ENCODE measurements around the gene NR3C2.

Gene NR3C2

GRCh38 chr4:148263802-148264201, 178.4 kb downstream of the NR3C2 start:
- DNase-seq = no peak

- no peak for DNase-seq
Observed at GRCh38 chr4:148263127-148263526, 179.1 kb downstream of the NR3C2 start.

- no peak for DNase-seq
Observed at GRCh38 chr4:148261848-148262247, 180.4 kb downstream of the NR3C2 start.

GRCh38 chr4:148259841-148260240, 182.4 kb downstream of the NR3C2 start:
- no peak for DNase-seq

GRCh38 chr4:148258535-148258934, 183.7 kb downstream of the NR3C2 start:
- peak in 3 of 56 donors; percentile 2 to 6 (median 3) for DNase-seq

- DNase-seq = no peak
Observed at GRCh38 chr4:148255344-148255720, 186.9 kb downstream of the NR3C2 start.

GRCh38 chr4:148254621-148255343, 187.4 kb downstream of the NR3C2 start:
- no peak for DNase-seq

- DNase-seq = no peak
Observed at GRCh38 chr4:148253768-148254167, 188.4 kb downstream of the NR3C2 start.

GRCh38 chr4:148248824-148249223, 193.4 kb downstream of the NR3C2 start:
- DNase-seq = no peak

- no peak for DNase-seq
Observed at GRCh38 chr4:148245015-148245414, 197.2 kb downstream of the NR3C2 start.

GRCh38 chr4:148243837-148244236, 198.4 kb downstream of the NR3C2 start:
- no peak for DNase-seq

GRCh38 chr4:148240241-148240640, 202.0 kb downstream of the NR3C2 start:
- no peak for DNase-seq

- DNase-seq = no peak
Observed at GRCh38 chr4:148239494-148239985, 202.7 kb downstream of the NR3C2 start.

GRCh38 chr4:148238811-148239493, 203.3 kb downstream of the NR3C2 start:
- DNase-seq = no peak

GRCh38 chr4:148238086-148238485, 204.1 kb downstream of the NR3C2 start:
- DNase-seq = no peak

GRCh38 chr4:148235809-148236208, 206.4 kb downstream of the NR3C2 start:
- DNase-seq = peak in 3 of 56 donors; percentile 1 to 11 (median 2)

- DNase-seq = no peak
Observed at GRCh38 chr4:148229798-148230197, 212.4 kb downstream of the NR3C2 start.

GRCh38 chr4:148229028-148229427, 213.2 kb downstream of the NR3C2 start:
- no peak for DNase-seq

- no peak for DNase-seq
Observed at GRCh38 chr4:148227147-148227546, 215.1 kb downstream of the NR3C2 start.

- no peak for DNase-seq
Observed at GRCh38 chr4:148226341-148226740, 215.9 kb downstream of the NR3C2 start.

- DNase-seq = no peak
Observed at GRCh38 chr4:148225639-148226038, 216.6 kb downstream of the NR3C2 start.

- DNase-seq = no peak
Observed at GRCh38 chr4:148224476-148224875, 217.7 kb downstream of the NR3C2 start.
